Measurements from ENCODE around the gene TBX2. TPM values are rescaled to one million over a fixed set of nuclear protein-coding genes. Genes with fewer than 3 reads are reported as not detected.

TBX2 gene
- total and polyA plus RNA-seq, 9 of the 15 experiments (the other 6 are each of a cell fraction or from before 2014, with no cell fraction given), result 0.18 TPM; not detected in 8

- no peak for ATAC-seq
- no peak for FAIRE-seq
- Histone ChIP-seq H3K27ac (ENCODE audit: extremely low read depth, low read depth, low read length) (no peak overlapping the region), H3K9me1 (ENCODE audit: control insufficient read depth, insufficient read depth, low read length) (peaks cover 3% of the 10 kb centered on the region), H2AFZ (ENCODE audit: low read depth, low read length) (no peak overlapping the region), H3K9ac (ENCODE audit: insufficient read depth in 1 of 2, low read depth in 2 of 2, low read length in 2 of 2) (no peak overlapping the region), H3K4me1 (replicated peaks in 1 of 2; ENCODE audit: control insufficient read depth in 2 of 2, insufficient read depth in 2 of 2, low read length in 2 of 2) (no peaks in the 10 kb centered on the region), H3K4me2 (ENCODE audit: insufficient read depth, low read length) (no peak overlapping the region), H3K9me3 (replicated peaks; ENCODE audit: control insufficient read depth, insufficient read depth, low read depth, low read length) (no peaks in the 10 kb centered on the region), H3K4me3 (no peak overlapping the region), H3K27me3 (ENCODE audit: control insufficient read depth in 2 of 2, insufficient read depth in 2 of 2, low read length in 2 of 2) (peaks cover 17 to 85% of the 10 kb centered on the region in 2 experiments; a peak in 4 of 5 replicates), H3K36me3 (ENCODE audit: control insufficient read depth, insufficient read depth, low read length) (no peaks in the 10 kb centered on the region), H4K20me1 (replicated peaks; ENCODE audit: control insufficient read depth, insufficient read depth, low read length) (peaks cover 6% of the 10 kb centered on the region; the same call in 1 of the 2 replicates), H3K79me2 (ENCODE audit: control insufficient read depth, insufficient read depth, low read length) (no peaks in the 10 kb centered on the region)
- no TSS peak for BruUV-seq (replicated peaks)
- DNase-seq (ENCODE audit: extremely low read depth in 1 of 4, low spot score in 3 of 4), result no peak
- POLR2A ChIA-PET, result interaction anchor here (0.8 to 1.3 kb wide), 2 partner anchors 12 to 15 kb away, joined by 3 to 4 read pairs; no protein-coding TSS in a partner anchor
- CTCF ChIA-PET (ENCODE audit: low intra/inter-chr PET ratio), result no interaction called here
- in situ Hi-C loops (cut with MboI) (no loop called here), intact Hi-C loops (cut with micrococcal nuclease) (no loop called here)
- TF ChIP-seq ZBTB11 (CRISPR knock-in tag; IDR thresholded peaks at IDR 0.05) (peak in 1 of 3 experiments; percentile 76; a peak in 2 of 6 replicates), PHTF2 (CRISPR knock-in tag; IDR thresholded peaks at IDR 0.05) (no peak)
- WGBS (ENCODE audit: insufficient coverage, low coverage, missing lambda C conversion rate), result 4% methylated on average over 10 of the region's 10 CpGs
These were observed 19.3 kb upstream of the TBX2 start for GRCh38 chr17:61380217-61380835.
